GM06990 (cell line): Measurements from ENCODE around the gene FAM53B.

Experiments
- DNase-seq: peaks from one replicate; pipeline ENCODE4 v3.0.0-alpha.2; 2011; ENCODE audit not compliant: insufficient read length; ENCODE audit errors: extremely low read depth
- H3K27me3 ChIP-seq: replicated peaks from 2 replicates; pipeline ENCODE4 v1.6.0; 2011; ENCODE audit warnings: low read length; ENCODE audit not compliant: control insufficient read depth, insufficient read depth
- H3K36me3 ChIP-seq: 2 replicates; pipeline ENCODE4 v1.5.1; 2011; ENCODE audit warnings: low read length; ENCODE audit not compliant: control insufficient read depth, insufficient read depth
- H3K4me3 ChIP-seq: replicated peaks from 2 replicates; pipeline ENCODE4 v1.5.1; 2011; ENCODE audit warnings: low read depth, mild to moderate bottlenecking, control low read depth, low read length
- CTCF ChIP-seq: IDR thresholded peaks from 2 replicates; pipeline ENCODE4 v1.5.1; 2011; ENCODE audit warnings: low read length, control low read depth, mild to moderate bottlenecking, inconsistent platforms; ENCODE audit not compliant: insufficient read depth, poor library complexity, severe bottlenecking

The FAM53B gene

GRCh38 chr10:124677293-124677699 is 66.9 kb downstream of the FAM53B start:
- TF ChIP-seq CTCF, result no peak
- no peak for DNase-seq
- H3K4me3 ChIP-seq, result no peak overlapping the region
- no peaks in the 10 kb centered on the region for H3K27me3 ChIP-seq
- peaks cover 16% of the 10 kb centered on the region for H3K36me3 ChIP-seq

- no peak for TF ChIP-seq CTCF
- no peak for DNase-seq
- Histone ChIP-seq H3K36me3 (peaks cover 12% of the 10 kb centered on the region), H3K27me3 (no peaks in the 10 kb centered on the region), H3K4me3 (no peak overlapping the region)
These were observed 67.6 kb downstream of the FAM53B start for GRCh38 chr10:124676416-124677062.

GRCh38 chr10:124675824-124676223 is 68.4 kb downstream of the FAM53B start:
- H3K27me3 ChIP-seq, result no peaks in the 10 kb centered on the region
- peaks cover 9% of the 10 kb centered on the region for H3K36me3 ChIP-seq
- no peak for TF ChIP-seq CTCF
- no peak for DNase-seq
- no peak overlapping the region for H3K4me3 ChIP-seq

- H3K27me3 ChIP-seq, result no peaks in the 10 kb centered on the region
- no peak overlapping the region for H3K4me3 ChIP-seq
- peaks cover 7% of the 10 kb centered on the region for H3K36me3 ChIP-seq
- no peak for TF ChIP-seq CTCF
- DNase-seq, result no peak
These were observed 68.9 kb downstream of the FAM53B start for GRCh38 chr10:124675261-124675660.

GRCh38 chr10:124674768-124675222 is 69.4 kb downstream of the FAM53B start:
- Histone ChIP-seq H3K4me3 (no peak overlapping the region), H3K27me3 (no peaks in the 10 kb centered on the region), H3K36me3 (peaks cover 7% of the 10 kb centered on the region)
- TF ChIP-seq CTCF, result no peak
- DNase-seq, result no peak
